ENCODE results near the gene FAM43A. TPM values are rescaled to one million over a fixed set of nuclear protein-coding genes. Genes with fewer than 3 reads are reported as not detected.

Gene FAM43A
- total RNA-seq, 1 donor from 2014 or later = 7.6 TPM

DNA sequence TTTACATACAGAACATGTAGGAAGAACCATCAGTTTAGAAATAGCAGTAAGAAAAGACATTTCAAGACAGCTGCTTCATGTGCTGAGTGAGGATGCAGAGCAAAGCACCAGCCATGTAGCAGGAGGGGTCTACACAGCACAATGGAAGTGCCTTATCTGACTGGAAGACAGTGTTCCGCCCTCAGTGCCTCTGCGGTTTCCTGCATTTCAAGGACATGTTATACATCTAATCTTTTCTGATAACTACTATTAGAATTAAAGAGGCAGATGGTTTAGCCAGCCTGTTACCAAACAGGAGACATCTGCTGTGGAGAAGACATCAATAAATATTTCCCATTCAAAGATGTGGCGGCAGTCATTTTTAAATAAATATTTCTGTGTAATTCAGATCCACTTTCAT, 24.3 kb upstream of the FAM43A start:
- Histone ChIP-seq H3K9ac (ENCODE audit: low read length) (no peak overlapping the region), H3K27ac (ENCODE audit: low read depth, low read length) (no peak overlapping the region), H3K4me2 (ENCODE audit: low read length) (no peak overlapping the region), H3K36me3 (ENCODE audit: insufficient read depth, low read length) (peaks cover 37% of the 10 kb centered on the region), H3K4me1 (ENCODE audit: insufficient read depth, low read length) (no peaks in the 10 kb centered on the region), H4K20me1 (ENCODE audit: insufficient read depth, low read length) (no peaks in the 10 kb centered on the region), H3K9me3 (ENCODE audit: insufficient read depth, low read depth, low read length) (no peaks in the 10 kb centered on the region), H3K27me3 (ENCODE audit: insufficient read depth, low read length) (no peaks in the 10 kb centered on the region), H3K79me2 (ENCODE audit: insufficient read depth, low read length) (peaks cover 3% of the 10 kb centered on the region), H2AFZ (ENCODE audit: low read depth, low read length) (no peak overlapping the region), H3K4me3 (ENCODE audit: insufficient read depth, low read depth, low read length) (no peak overlapping the region)
- H3K27me3 Mint-ChIP-seq (ENCODE audit: low read depth, unreplicated experiment) = no peaks in the 10 kb centered on the region
- peaks cover 9% of the 10 kb centered on the region for H3K36me3 Mint-ChIP-seq (ENCODE audit: low read depth, unreplicated experiment)
- FAIRE-seq = peak; percentile 23
- no peaks in the 10 kb centered on the region for H3K9me3 Mint-ChIP-seq (ENCODE audit: unreplicated experiment)
- H3K27ac Mint-ChIP-seq (ENCODE audit: unreplicated experiment) = no peak overlapping the region
- H3K4me1 Mint-ChIP-seq (ENCODE audit: low read depth, unreplicated experiment) = no peaks in the 10 kb centered on the region
- DNase-seq (ENCODE audit: low read depth) = no peak
- no peak overlapping the region for H3K4me3 Mint-ChIP-seq (ENCODE audit: unreplicated experiment)
- TF ChIP-seq, protein P1, sequence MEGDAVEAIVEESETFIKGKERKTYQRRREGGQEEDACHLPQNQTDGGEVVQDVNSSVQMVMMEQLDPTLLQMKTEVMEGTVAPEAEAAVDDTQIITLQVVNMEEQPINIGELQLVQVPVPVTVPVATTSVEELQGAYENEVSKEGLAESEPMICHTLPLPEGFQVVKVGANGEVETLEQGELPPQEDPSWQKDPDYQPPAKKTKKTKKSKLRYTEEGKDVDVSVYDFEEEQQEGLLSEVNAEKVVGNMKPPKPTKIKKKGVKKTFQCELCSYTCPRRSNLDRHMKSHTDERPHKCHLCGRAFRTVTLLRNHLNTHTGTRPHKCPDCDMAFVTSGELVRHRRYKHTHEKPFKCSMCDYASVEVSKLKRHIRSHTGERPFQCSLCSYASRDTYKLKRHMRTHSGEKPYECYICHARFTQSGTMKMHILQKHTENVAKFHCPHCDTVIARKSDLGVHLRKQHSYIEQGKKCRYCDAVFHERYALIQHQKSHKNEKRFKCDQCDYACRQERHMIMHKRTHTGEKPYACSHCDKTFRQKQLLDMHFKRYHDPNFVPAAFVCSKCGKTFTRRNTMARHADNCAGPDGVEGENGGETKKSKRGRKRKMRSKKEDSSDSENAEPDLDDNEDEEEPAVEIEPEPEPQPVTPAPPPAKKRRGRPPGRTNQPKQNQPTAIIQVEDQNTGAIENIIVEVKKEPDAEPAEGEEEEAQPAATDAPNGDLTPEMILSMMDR (IDR thresholded peaks at IDR 0.05; ENCODE audit: insufficient read depth, low read depth, low read length) = no peak
- TF ChIP-seq EZH2 (IDR thresholded peaks at IDR 0.05; ENCODE audit: insufficient read depth, low read length) = no peak

DNA sequence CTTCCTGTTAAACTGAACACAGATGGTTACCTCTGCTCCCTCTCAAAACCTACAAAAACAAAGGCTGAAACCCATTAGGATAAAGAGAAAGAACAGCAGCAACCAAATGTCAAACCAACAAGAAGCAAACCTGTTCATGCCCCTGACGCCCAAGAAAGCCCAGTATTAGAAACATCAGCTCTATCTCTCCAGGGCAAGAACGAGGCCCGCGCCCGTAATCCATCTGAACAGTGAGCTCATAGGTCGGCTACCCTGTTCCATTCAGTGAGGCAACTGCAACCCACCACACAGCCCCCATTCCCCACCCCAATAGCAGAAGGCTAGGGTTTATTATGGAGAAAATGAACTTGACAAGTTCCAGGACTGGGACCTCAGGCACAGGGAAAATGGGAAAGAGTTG, 23.7 kb upstream of the FAM43A start:
- no peak overlapping the region for H3K4me2 ChIP-seq (ENCODE audit: low read length)
- H3K9ac ChIP-seq (ENCODE audit: low read length) = no peak overlapping the region
- H3K27me3 Mint-ChIP-seq (ENCODE audit: low read depth, unreplicated experiment) = no peaks in the 10 kb centered on the region
- DNase-seq (ENCODE audit: low read depth) (no peak), FAIRE-seq (no peak)
- no peak overlapping the region for H2AFZ ChIP-seq (ENCODE audit: low read depth, low read length)
- H3K36me3 ChIP-seq (ENCODE audit: insufficient read depth, low read length) = peaks cover 37% of the 10 kb centered on the region
- H3K4me1 ChIP-seq (ENCODE audit: insufficient read depth, low read length) = no peaks in the 10 kb centered on the region
- no peaks in the 10 kb centered on the region for H4K20me1 ChIP-seq (ENCODE audit: insufficient read depth, low read length)
- H3K4me3 ChIP-seq (ENCODE audit: insufficient read depth, low read depth, low read length) = no peak overlapping the region
- H3K9me3 ChIP-seq (ENCODE audit: insufficient read depth, low read depth, low read length) = no peaks in the 10 kb centered on the region
- H3K9me3 Mint-ChIP-seq (ENCODE audit: unreplicated experiment) = no peaks in the 10 kb centered on the region
- peaks cover 9% of the 10 kb centered on the region for H3K36me3 Mint-ChIP-seq (ENCODE audit: low read depth, unreplicated experiment)
- no peak overlapping the region for H3K4me3 Mint-ChIP-seq (ENCODE audit: unreplicated experiment)
- no peaks in the 10 kb centered on the region for H3K27me3 ChIP-seq (ENCODE audit: insufficient read depth, low read length)
- peaks cover 3% of the 10 kb centered on the region for H3K79me2 ChIP-seq (ENCODE audit: insufficient read depth, low read length)
- no peak overlapping the region for H3K27ac Mint-ChIP-seq (ENCODE audit: unreplicated experiment)
- no peak overlapping the region for H3K27ac ChIP-seq (ENCODE audit: low read depth, low read length)
- no peaks in the 10 kb centered on the region for H3K4me1 Mint-ChIP-seq (ENCODE audit: low read depth, unreplicated experiment)
- TF ChIP-seq EZH2 (IDR thresholded peaks at IDR 0.05; ENCODE audit: insufficient read depth, low read length) = no peak
- TF ChIP-seq, protein P1 (IDR thresholded peaks at IDR 0.05; ENCODE audit: insufficient read depth, low read depth, low read length) = no peak

DNA sequence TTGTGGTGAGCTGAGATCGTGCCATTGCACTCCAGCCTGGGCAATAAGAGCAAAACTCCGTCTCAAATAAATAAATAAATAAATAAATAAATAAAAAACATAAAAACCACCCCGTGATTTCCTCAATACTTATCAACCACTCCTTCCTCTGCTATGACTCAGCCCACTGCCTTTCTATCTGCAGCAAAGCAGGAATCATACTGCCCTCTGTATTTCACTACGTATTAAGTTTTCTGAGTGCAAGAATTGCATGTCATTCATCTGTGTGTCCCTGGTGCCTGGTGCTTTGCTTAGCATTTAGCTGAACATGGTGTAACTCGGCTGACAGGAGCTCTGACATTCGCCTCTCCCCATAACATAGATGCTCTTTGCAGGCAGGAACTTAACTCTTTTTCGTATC, 20.8 kb upstream of the FAM43A start:
- no peaks in the 10 kb centered on the region for H3K9me3 Mint-ChIP-seq (ENCODE audit: unreplicated experiment)
- Histone ChIP-seq H3K4me3 (ENCODE audit: insufficient read depth, low read depth, low read length) (no peak overlapping the region), H3K27me3 (ENCODE audit: insufficient read depth, low read length) (no peaks in the 10 kb centered on the region), H3K9ac (ENCODE audit: low read length) (no peak overlapping the region), H3K79me2 (ENCODE audit: insufficient read depth, low read length) (peaks cover 27% of the 10 kb centered on the region), H4K20me1 (ENCODE audit: insufficient read depth, low read length) (peaks cover 6% of the 10 kb centered on the region), H3K36me3 (ENCODE audit: insufficient read depth, low read length) (peaks cover 16% of the 10 kb centered on the region), H3K9me3 (ENCODE audit: insufficient read depth, low read depth, low read length) (no peaks in the 10 kb centered on the region), H2AFZ (ENCODE audit: low read depth, low read length) (no peak overlapping the region), H3K27ac (ENCODE audit: low read depth, low read length) (no peak overlapping the region), H3K4me1 (ENCODE audit: insufficient read depth, low read length) (no peaks in the 10 kb centered on the region), H3K4me2 (ENCODE audit: low read length) (no peak overlapping the region)
- H3K27me3 Mint-ChIP-seq (ENCODE audit: low read depth, unreplicated experiment) = no peaks in the 10 kb centered on the region
- no peaks in the 10 kb centered on the region for H3K4me1 Mint-ChIP-seq (ENCODE audit: low read depth, unreplicated experiment)
- DNase-seq (ENCODE audit: low read depth) (no peak), FAIRE-seq (no peak)
- no peak overlapping the region for H3K27ac Mint-ChIP-seq (ENCODE audit: unreplicated experiment)
- H3K36me3 Mint-ChIP-seq (ENCODE audit: low read depth, unreplicated experiment) = peaks cover 2% of the 10 kb centered on the region
- no peak overlapping the region for H3K4me3 Mint-ChIP-seq (ENCODE audit: unreplicated experiment)
- no peak for TF ChIP-seq EZH2 (IDR thresholded peaks at IDR 0.05; ENCODE audit: insufficient read depth, low read length)
- TF ChIP-seq, protein P1 (IDR thresholded peaks at IDR 0.05; ENCODE audit: insufficient read depth, low read depth, low read length) = no peak

Measured in astrocyte (in vitro differentiated cells and primary cell).